ENCODE data around the gene EPRS1. TPM values are rescaled to one million over a fixed set of nuclear protein-coding genes. Genes with fewer than 3 reads are reported as not detected.
A peak's percentile ranks its signal among the peaks of the same experiment; 100 is the strongest.

The EPRS1 gene
- total and polyA plus RNA-seq, 9 of the 15 experiments (the other 6 are each of a cell fraction or from before 2014, with no cell fraction given), result 129 to 291 (median 248) TPM

- no peak for TF ChIP-seq HEY1 (CRISPR knock-in tag; IDR thresholded peaks at IDR 0.05; ENCODE audit: borderline replicate concordance)
- peak; percentile 73; the same call in 1 of the 2 replicates for TF ChIP-seq KDM2B (CRISPR knock-in tag; IDR thresholded peaks at IDR 0.05)
- TF ChIP-seq LCOR (CRISPR knock-in tag; IDR thresholded peaks at IDR 0.05), result peak; percentile 68
- peak; percentile 12; the same call in 1 of the 2 replicates for TF ChIP-seq NBN (IDR thresholded peaks at IDR 0.05; ENCODE audit: low read depth)
- no peak for TF ChIP-seq SAFB2 (IDR thresholded peaks at IDR 0.05; ENCODE audit: borderline replicate concordance, low read depth, low read length, severe bottlenecking)
- 0 out of 2 replicates have a peak, but pooled peaks have one; percentile 9 for TF ChIP-seq TAL1 (IDR thresholded peaks at IDR 0.05)
- TF ChIP-seq FOXP1 (CRISPR knock-in tag; IDR thresholded peaks at IDR 0.05), result 0 out of 2 replicates have a peak, but pooled peaks have one; percentile 22
- peak; percentile 80 for TF ChIP-seq POLR2A (conservative IDR thresholded peaks at IDR 0.05)
- no peak for TF ChIP-seq ZNF282 (CRISPR knock-in tag; IDR thresholded peaks at IDR 0.05)
- peak; percentile 56; the same call in 1 of the 2 replicates for TF ChIP-seq MBD2 (IDR thresholded peaks at IDR 0.05; ENCODE audit: borderline replicate concordance, low read depth)
- TF ChIP-seq GATAD2A (IDR thresholded peaks at IDR 0.05), result peak; percentile 88; the same call in 1 of the 2 replicates
- peak; percentile 72 for TF ChIP-seq SMAD4 (CRISPR knock-in tag; conservative IDR thresholded peaks at IDR 0.05)
- TF ChIP-seq CREB3L1 (IDR thresholded peaks at IDR 0.05; ENCODE audit: borderline replicate concordance, low read depth), result no peak
- TF ChIP-seq TBL1XR1 (IDR thresholded peaks at IDR 0.05; ENCODE audit: low read length in 2 of 2), result no peak
- peak; percentile 55; the same call in 1 of the 2 replicates for TF ChIP-seq FOXK1 (CRISPR knock-in tag; IDR thresholded peaks at IDR 0.05; ENCODE audit: borderline replicate concordance)
- no peak for TF ChIP-seq COPS2 (conservative IDR thresholded peaks at IDR 0.05)
- TF ChIP-seq CHD2 (IDR thresholded peaks at IDR 0.05; ENCODE audit: low read depth, low read length), result peak; percentile 33; the same call in 1 of the 2 replicates
- TF ChIP-seq ZNF217 (CRISPR knock-in tag; IDR thresholded peaks at IDR 0.05), result no peak
- TF ChIP-seq MTA1 (IDR thresholded peaks at IDR 0.05; ENCODE audit: borderline replicate concordance), result no peak
- TF ChIP-seq SRSF9 (IDR thresholded peaks at IDR 0.05; ENCODE audit: borderline replicate concordance, low read depth, low read length), result no peak
- TF ChIP-seq HDAC2 (IDR thresholded peaks at IDR 0.05), result 0 out of 2 replicates have a peak, but pooled peaks have one; percentile 23
- TF ChIP-seq VEZF1 (CRISPR knock-in tag; IDR thresholded peaks at IDR 0.05), result peak; percentile 95
- TF ChIP-seq MYBL2 (IDR thresholded peaks at IDR 0.05; ENCODE audit: low read depth), result no peak
- no peak for TF ChIP-seq MYBL2 (CRISPR knock-in tag; IDR thresholded peaks at IDR 0.05; ENCODE audit: borderline replicate concordance)
- TF ChIP-seq ZNF133 (CRISPR knock-in tag; IDR thresholded peaks at IDR 0.05), result no peak
- TF ChIP-seq RNF2 (IDR thresholded peaks at IDR 0.05), result 0 out of 2 replicates have a peak, but pooled peaks have one; percentile 32
- TF ChIP-seq MCM2 (IDR thresholded peaks at IDR 0.05; ENCODE audit: low read depth), result no peak
- peak; percentile 63 for TF ChIP-seq ELF1 (tag; IDR thresholded peaks at IDR 0.05)
- TF ChIP-seq ETV5 (CRISPR knock-in tag; IDR thresholded peaks at IDR 0.05; ENCODE audit: low read depth), result no peak
Measured at GRCh38 chr1:220094016-220094911, 48.0 kb upstream of the EPRS1 start, which contains the start of gene IARS2 (continued).
